ENCODE results near the gene TUT4.

The TUT4 gene

GRCh38 chr1:52531249-52531872, 21.5 kb downstream of the TUT4 start:
- no peak for DNase-seq

DNA sequence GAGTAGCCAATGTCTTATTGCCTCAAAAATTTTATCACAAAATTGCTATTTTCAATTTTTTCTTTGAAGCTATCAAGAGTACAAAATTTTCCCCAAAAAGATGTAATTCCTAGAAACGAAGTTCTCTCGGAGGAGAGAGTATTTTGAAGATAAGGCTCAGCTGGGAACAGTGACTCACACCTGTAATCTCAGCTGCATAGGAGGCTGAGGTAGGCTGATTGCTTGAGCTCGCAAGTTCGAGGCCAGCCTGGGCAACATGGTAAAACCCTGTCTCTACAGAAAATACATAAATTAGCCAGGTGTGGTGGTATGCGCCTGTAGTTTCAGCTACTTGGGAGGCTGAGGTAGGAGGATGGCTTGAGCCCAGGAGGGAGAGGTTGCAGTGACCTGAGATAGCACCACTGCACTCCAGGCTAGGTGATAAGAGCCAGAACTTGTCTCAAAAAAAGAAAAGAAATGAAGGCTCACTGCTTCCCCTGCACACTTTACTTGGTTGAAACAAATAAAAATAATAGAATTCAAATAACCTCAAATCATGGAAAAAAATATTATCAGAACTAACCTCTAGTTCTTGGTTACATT, 22.2 kb downstream of the TUT4 start:
- DNase-seq = no peak

DNA sequence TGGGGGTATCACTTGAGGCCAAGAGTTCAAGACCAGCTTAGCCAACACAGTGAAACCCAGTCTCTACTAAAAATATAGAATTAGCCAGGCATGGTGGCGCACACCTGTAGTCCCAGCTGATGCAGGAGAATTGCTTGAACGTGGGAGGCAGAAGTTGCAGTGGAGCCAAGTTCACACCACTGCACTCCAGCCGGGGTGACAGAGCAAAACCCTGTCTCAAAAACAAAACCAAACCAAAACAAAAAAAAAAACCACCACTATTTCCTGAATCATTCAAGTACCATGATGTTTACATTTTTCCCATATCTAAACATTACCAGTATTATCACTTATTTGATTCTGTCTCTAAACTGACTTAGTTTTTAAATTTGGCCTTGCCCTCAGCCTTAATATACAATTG, 29.5 kb downstream of the TUT4 start:
- no peak for DNase-seq

DNA sequence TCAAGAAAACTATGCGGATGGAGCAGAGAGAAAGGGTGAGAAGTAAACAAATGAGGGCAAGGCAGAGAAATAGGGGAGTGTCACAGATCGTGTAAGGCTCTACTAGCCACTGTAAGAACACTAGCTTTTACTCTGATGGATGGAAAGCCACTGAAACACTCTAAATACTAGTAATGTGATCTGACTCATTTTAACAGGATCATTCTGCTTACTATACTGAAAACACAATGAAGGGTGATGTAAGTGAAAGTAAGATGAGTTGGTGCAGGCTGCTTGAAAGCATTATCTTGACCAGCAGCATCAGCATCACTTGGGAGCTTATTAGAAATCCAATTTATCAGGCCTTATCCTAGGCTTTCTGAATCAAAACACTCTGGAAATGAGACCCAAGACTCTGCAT, 32.7 kb downstream of the TUT4 start:
- peak; percentile 84 for DNase-seq

- DNase-seq = no peak
Observed at GRCh38 chr1:52518962-52519361, 33.9 kb downstream of the TUT4 start.

DNA sequence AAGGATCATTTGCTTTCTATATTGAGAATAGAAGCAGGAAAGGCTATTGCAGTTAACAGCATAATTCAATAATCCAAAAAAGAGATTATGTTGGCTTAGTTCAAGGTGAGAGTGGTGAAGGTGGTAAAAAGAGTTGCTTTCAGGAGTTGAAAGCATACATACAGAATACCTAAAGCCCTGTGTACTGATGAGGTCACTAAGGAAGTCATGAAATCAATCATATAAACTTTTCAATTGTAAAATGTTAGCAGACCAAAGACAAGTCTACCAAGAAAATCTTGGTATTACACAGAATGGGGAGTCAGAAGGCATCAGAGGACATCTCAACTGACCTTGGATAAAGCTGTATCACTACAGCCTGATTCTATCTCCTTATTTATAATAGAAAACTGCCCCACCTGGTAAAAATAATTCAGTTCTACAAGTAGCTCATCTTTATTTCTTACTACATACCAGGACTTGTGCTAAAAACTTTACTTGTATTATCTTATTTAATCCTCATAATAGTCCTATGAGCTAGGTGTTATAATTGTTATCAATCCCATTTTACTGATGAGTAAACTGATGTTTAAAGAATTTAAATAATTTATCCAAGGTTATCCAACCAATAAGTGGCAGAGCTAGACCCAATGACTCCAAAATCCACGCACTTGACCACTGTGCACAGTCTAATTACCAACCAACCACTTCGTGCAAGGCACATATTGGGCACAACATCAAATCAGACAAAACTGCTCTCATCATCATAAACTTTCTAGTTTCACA, 40.9 kb downstream of the TUT4 start:
- DNase-seq = no peak

GRCh38 chr1:52511439-52511838, 41.5 kb downstream of the TUT4 start:
- DNase-seq = no peak

DNA sequence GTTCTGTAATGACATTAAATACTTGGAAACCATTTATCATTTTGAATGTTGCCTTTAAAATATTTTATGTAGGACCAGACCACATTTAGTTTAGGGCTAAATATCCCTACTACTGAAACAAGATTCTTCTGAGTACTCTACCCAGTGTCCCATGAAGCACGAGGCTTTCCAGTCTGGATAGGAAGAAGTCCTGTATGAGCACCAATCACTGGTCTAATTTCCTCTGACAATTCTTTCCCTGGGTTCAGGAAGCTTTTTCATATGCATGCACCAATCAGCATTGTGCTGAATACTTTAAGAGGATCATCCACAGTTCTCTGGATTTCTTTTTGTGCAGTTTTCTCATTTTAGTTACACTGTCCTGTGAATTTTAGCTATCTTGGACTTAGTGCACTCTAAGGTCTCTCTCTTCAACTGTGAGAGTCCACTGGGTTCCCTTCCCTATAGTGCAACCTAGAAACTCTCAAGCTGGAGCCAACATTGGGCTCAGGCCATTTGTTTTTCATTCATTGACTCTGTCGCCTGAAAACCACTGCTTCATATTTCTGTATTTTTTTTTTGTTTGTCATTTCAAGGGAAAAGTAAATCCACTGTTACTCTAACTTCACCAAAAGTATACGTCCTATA, 45.9 kb downstream of the TUT4 start:
- no peak for DNase-seq

- DNase-seq = no peak
Observed at GRCh38 chr1:52506349-52506748, 46.5 kb downstream of the TUT4 start.

DNA sequence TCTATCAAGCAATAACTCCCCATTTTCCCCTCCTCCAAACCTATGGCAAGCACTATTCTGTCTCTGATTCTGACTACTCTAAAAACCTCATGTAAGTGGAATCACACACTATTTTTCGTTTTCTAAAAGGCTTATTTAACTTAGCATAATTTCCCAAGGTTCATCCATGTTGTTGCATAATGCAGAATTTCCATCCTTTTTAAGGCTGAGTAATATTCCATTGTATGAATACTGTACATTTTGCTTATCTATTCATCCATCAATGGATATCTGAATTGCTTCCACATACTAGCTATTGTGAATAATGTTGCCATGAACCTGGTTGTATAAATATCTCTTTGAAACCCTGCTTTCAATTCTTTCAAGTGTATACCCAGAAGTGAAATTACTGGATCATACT, 48.2 kb downstream of the TUT4 start:
- DNase-seq = no peak

DNA sequence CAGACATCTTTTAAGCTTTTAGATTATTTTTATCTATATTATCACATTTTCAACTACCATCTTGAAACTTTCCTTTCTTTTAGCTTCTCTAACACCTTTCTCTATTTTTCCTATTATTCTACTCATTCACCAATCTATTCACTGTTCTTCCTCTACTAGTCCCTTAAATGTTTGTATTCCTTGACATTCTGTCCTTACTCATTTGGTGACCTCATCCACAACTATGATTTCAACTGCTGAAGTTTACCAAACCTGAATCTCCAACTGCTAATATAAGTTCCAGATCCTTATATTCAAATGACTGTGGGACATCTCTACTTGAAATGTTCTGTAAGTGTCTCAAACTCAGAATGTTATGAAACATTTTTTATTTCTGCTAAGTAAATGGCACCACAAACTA, 49.2 kb downstream of the TUT4 start:
- DNase-seq = no peak

- DNase-seq = no peak
Observed at GRCh38 chr1:52502789-52503188, 50.1 kb downstream of the TUT4 start.

GRCh38 chr1:52487632-52488031, 65.3 kb downstream of the TUT4 start:
- DNase-seq = no peak

DNA sequence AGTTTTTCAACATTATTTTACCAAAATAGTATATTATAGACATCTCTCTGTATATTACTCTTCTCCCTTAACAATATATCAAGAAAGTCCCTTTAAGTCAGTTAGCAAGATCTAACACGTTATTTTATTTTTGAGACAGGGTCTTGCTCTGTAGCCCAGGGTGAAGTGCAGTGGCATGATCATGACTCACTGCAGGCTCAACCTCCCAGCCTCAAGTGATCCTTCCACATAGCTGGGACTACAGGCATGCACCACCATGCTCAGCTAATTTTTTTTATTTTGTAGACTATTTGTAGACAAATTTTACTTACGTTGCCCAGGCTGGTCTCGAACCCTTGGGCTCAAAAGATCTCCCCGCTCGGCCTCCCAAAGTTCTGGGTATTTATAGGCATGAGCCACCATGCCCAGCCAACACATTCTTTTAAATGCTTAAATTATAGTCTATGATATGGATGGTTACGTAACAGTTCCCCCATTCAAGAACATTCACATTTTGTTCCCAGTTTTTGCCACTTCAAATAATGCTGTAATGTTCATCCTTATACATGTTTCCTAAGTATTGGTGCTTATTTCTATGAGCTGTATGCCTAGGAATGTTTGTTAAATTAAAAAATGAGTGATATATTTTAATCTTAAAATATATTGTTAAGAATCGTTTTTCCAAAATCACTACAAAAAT, 70.4 kb downstream of the TUT4 start:
- DNase-seq = no peak

DNA sequence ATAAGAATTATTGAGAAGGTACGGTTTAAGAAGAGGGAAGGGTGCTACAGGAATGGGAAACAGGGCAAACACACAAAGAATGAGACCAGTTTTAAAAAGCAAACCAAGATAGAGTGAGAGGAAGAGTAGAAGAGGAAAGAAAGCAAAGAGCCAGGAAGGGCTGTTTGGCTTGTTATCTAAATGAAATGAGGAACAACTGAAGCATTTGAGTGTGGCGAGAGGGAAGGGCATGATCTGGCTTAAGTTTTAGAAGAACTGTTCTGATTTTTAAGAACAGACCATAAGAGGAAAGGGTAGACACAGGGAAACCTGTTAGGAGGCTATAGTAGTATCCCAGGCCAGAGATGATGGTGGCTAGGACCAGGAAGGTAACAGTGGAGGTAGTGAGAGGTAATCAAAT, 73.8 kb downstream of the TUT4 start:
- no peak for DNase-seq

GRCh38 chr1:52477876-52478275, 75.0 kb downstream of the TUT4 start:
- no peak for DNase-seq

GRCh38 chr1:52476943-52477342, 75.9 kb downstream of the TUT4 start:
- no peak for DNase-seq

- DNase-seq = no peak
Observed at GRCh38 chr1:52474807-52475206, 78.1 kb downstream of the TUT4 start.

DNA sequence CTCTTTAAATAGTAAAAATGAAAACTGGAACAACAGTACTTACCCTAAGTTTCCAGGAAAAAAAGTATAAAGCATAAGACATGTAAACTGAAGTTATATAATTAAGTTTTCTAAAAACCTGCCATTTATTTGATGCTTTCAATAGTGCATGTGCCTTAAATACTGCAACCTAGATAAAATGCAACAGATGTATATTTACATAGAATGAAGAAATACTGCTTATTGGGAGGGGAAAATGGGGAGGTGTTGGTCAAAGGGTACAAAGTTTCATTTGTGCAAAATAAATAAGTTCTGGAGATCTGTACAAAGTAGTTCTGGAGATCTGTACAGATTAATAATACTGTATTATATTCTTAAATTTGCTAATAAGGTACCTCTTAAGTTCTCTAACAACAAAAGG, 79.9 kb downstream of the TUT4 start:
- no peak for DNase-seq

DNA sequence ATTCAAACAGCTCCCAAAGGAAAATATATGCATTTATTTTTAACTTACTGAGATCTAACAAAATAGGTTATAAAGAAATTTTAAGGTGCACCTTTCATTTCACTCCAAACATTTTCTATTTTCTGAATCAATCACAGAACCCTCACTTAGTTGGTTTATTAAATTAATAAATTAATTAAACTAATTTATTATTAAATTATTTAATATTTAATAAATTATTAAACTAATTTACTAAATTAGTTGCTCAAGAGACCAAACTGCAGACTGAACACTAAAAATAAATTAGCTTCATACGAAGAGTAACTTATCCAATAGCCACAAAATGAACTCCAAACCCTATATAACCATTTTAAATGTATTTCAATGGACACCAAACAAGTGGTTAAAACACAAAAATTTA, 80.5 kb downstream of the TUT4 start:
- DNase-seq = no peak

DNA sequence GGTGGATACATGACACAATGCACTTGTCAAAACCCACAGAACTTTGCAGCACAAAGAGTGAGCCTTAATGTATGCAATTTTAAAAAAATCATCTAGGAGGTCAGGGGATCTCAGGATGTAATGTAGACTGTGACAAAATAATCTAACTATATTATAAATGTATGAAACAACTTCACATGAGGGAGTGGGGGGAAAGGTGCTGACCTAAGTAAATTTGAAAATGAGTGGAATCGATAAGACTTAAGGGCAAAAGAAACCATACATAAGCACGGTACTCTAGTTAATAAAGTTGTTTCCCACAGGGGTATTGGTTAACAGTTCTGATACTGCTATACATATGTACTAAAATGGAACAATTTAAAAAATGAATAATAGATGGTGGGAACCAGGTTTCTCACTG, 83.8 kb downstream of the TUT4 start:
- DNase-seq = no peak

GRCh38 chr1:52463891-52464290, 89.0 kb downstream of the TUT4 start:
- no peak for DNase-seq

DNA sequence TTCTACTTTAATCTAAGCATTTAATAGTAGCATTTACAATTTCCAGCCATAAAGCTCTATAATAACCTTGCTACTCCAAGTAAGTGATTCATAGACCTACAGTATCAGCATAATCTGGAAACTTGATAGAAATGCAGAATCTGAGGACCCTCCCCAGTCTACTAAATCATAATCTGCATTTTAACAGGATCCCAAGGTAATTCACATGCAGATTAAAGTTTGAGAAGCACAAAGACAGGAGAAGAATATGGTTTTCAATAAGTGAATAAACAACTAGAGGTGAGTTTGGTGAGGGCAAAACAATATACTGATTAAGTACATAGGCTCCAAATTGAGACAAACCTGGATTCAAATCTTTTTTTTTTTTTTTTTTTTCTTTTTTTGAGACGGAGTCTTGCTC, 91.1 kb downstream of the TUT4 start:
- no peak for DNase-seq

DNA sequence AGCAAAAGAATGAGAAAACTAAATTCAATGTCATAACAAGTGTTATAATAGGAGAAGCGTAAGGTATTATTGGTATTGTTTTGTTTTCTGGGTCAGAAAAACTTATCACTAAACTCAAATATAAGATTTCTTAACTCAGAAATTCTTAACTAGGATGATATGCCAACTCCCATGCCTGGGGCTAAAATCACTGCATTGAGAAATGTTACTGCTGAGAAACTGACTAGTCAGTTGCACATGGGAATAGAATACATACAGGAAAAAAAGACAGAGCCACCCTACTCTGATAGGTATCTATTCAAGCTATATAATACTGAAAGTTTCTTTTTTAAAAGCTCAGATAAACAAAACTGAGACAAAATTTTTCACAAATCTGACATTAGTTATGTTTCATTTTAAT, 92.2 kb downstream of the TUT4 start:
- DNase-seq = no peak
